CD4-positive, alpha-beta T cell (primary cell): ENCODE data around the gene ATRX. TPM values are rescaled to one million over a fixed set of nuclear protein-coding genes. Genes with fewer than 3 reads are reported as not detected.
A peak's percentile ranks its signal among the peaks of the same experiment; 100 is the strongest.
"Not testable (repeated sequence)": the region's sequence is repeated elsewhere in the genome, so short reads cannot be mapped to it uniquely, and the experiment has no call there.

Experiments
- ATAC-seq: fragments of 200-7000 bp; cut with Tn5 transposase; one replicate; pipeline ENCODE4 v1.10.0; 2022; ENCODE audit warnings: mild to moderate bottlenecking; ENCODE audit not compliant: poor library complexity
- CTCF ChIA-PET: fragments of 350-600 bp; sonication (Branson Sonifier 250); formaldehyde crosslinking; loops from one replicate; lab custom pipeline; 2021; ENCODE audit warnings: antibody characterized with exemption, inconsistent platforms; lab: Charles Lee
- POLR2A ChIA-PET: fragments of 350-600 bp; sonication (Branson Sonifier 250); formaldehyde crosslinking; loops from one replicate; lab custom pipeline; 2021; ENCODE audit warnings: antibody characterized with exemption, inconsistent platforms; lab: Charles Lee
- DNase-seq, 14 experiments: peaks; one replicate each; pipeline ENCODE4 v3.0.0-alpha.2; 2013 to 2020; ENCODE audit warnings: mixed read lengths in 2 of 14
- H3K27ac ChIP-seq, 2 donors: one replicate each; pipeline versions ENCODE4 v1.5.1 to v1.7.0; 2013; ENCODE audit warnings: low read length in 2 of 2, low read depth in 1 of 2, mild to moderate bottlenecking in 1 of 2
- H3K27me3 ChIP-seq, 2 experiments: 1 replicate in 1 of 2; 2 replicates in 1 of 2; pipeline versions ENCODE4 v1.6.1 to v1.7.0; 2013; ENCODE audit warnings: low read length in 2 of 2, control low read depth in 1 of 2, mild to moderate bottlenecking in 1 of 2, moderate library complexity in 1 of 2; ENCODE audit not compliant: insufficient read depth in 2 of 2, control insufficient read depth in 1 of 2
- H3K36me3 ChIP-seq: one replicate; pipeline ENCODE4 v1.6.1; 2013; ENCODE audit warnings: low read length, control low read depth; ENCODE audit not compliant: insufficient read depth
- H3K4me1 ChIP-seq: one replicate; pipeline ENCODE4 v1.6.1; 2013; ENCODE audit warnings: low read length, control low read depth; ENCODE audit not compliant: insufficient read depth
- H3K4me3 ChIP-seq: one replicate; pipeline ENCODE4 v1.5.1; 2013; ENCODE audit warnings: mild to moderate bottlenecking, low read length, moderate library complexity
- H3K9me3 ChIP-seq, 2 experiments: 1 replicate in 1 of 2; 2 replicates in 1 of 2; pipeline versions ENCODE4 v1.6.1 to v1.7.0; 2013; ENCODE audit warnings: low read length in 2 of 2, mild to moderate bottlenecking in 2 of 2, control low read depth in 1 of 2, moderate library complexity in 1 of 2; ENCODE audit not compliant: control insufficient read depth in 1 of 2, insufficient read depth in 1 of 2
- H3K27ac Mint-ChIP-seq: one replicate; pipeline ENCODE4 v1.8.0; 2020; ENCODE audit warnings: mixed read lengths
- H3K27me3 Mint-ChIP-seq: one replicate; pipeline ENCODE4 v1.8.0; 2021; ENCODE audit warnings: mixed read lengths
- H3K36me3 Mint-ChIP-seq: one replicate; pipeline ENCODE4 v1.8.0; 2021; ENCODE audit warnings: low read depth, mixed read lengths
- H3K4me1 Mint-ChIP-seq: one replicate; pipeline ENCODE4 v1.8.0; 2021; ENCODE audit warnings: low read depth, mixed read lengths
- H3K4me3 Mint-ChIP-seq: one replicate; pipeline ENCODE4 v1.8.0; 2020; ENCODE audit warnings: mild to moderate bottlenecking, mixed read lengths
- H3K9me3 Mint-ChIP-seq: one replicate; pipeline ENCODE4 v1.8.0; 2020; ENCODE audit warnings: mixed read lengths
- intact Hi-C, 2 experiments: fragments of 100-400 bp; cut with DNase I in 1 of 2; cut with micrococcal nuclease in 1 of 2; formaldehyde crosslinking; loops; one replicate each; pipeline versions ENCODE4 v1.15.1 to v1.9.0; 2023 to 2025; cut with DNase I, micrococcal nuclease
- polyA plus RNA-seq, 2 donors: library from polyadenylated mRNA; unstranded; fragments of 120-200 nt; gene quantifications; one replicate each; pipeline ENCODE4 v1.2.1, GENCODE V29; 2013
- total RNA-seq, 174 experiments: library from RNA in 2 of 174; stranded (reverse) in 2 of 174; gene quantifications; one replicate each; pipeline ENCODE4 v1.2.3 and lab custom pipeline; 2021 to 2026
- TF ChIP-seq, protein P1 (sequence below): fragments of 200-600 bp; IDR thresholded peaks from one replicate; pipeline ENCODE4 v1.8.0; 2022; ENCODE audit warnings: antibody characterized with exemption, mild to moderate bottlenecking

ATRX gene, protein sequence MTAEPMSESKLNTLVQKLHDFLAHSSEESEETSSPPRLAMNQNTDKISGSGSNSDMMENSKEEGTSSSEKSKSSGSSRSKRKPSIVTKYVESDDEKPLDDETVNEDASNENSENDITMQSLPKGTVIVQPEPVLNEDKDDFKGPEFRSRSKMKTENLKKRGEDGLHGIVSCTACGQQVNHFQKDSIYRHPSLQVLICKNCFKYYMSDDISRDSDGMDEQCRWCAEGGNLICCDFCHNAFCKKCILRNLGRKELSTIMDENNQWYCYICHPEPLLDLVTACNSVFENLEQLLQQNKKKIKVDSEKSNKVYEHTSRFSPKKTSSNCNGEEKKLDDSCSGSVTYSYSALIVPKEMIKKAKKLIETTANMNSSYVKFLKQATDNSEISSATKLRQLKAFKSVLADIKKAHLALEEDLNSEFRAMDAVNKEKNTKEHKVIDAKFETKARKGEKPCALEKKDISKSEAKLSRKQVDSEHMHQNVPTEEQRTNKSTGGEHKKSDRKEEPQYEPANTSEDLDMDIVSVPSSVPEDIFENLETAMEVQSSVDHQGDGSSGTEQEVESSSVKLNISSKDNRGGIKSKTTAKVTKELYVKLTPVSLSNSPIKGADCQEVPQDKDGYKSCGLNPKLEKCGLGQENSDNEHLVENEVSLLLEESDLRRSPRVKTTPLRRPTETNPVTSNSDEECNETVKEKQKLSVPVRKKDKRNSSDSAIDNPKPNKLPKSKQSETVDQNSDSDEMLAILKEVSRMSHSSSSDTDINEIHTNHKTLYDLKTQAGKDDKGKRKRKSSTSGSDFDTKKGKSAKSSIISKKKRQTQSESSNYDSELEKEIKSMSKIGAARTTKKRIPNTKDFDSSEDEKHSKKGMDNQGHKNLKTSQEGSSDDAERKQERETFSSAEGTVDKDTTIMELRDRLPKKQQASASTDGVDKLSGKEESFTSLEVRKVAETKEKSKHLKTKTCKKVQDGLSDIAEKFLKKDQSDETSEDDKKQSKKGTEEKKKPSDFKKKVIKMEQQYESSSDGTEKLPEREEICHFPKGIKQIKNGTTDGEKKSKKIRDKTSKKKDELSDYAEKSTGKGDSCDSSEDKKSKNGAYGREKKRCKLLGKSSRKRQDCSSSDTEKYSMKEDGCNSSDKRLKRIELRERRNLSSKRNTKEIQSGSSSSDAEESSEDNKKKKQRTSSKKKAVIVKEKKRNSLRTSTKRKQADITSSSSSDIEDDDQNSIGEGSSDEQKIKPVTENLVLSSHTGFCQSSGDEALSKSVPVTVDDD (N-terminal part only)
- 10 to 100 TPM; 72.7 to 79.5 TPM for total RNA-seq
- 49.9 TPM for polyA plus RNA-seq (2013, experiment 1 of 2)
- 67.0 TPM for polyA plus RNA-seq (2013, experiment 2 of 2)
- total RNA-seq (lab: John Stamatoyannopoulos, UW): 94.5 to 384 (median 199) reads per million in 172 experiments

GRCh38 chrX:77785486-77786364 lies at the start of gene ATRX:
Gene ATRX, minus strand, starts transcription at chrX:77786216. Its CDS starts 215 bp downstream, at chrX:77786001.
- peak; percentile 88 for ATAC-seq
- intact Hi-C loops: loop anchor here (5.0 to 10.0 kb wide), 4 partner anchors 51 to 319 kb away; partner anchors contain the start of genes COX7B (in 1 of the 2), MAGT1 (in 1 of the 2) and PGK1 (in 1 of the 2)
- ChIA-PET POLR2A (interaction anchor here (1.0 to 3.9 kb wide), 2 partner anchors 110 to 114 kb away, joined by 4 to 17 read pairs; partner anchors contain the start of genes COX7B and MAGT1), CTCF (no interaction called here)
- Mint-ChIP-seq H3K27me3 (no peaks in the 10 kb centered on the region), H3K36me3 (peaks cover 25% of the 10 kb centered on the region), H3K9me3 (no peaks in the 10 kb centered on the region), H3K4me1 (peaks cover 54% of the 10 kb centered on the region), H3K4me3 (peak within 1 kb of the TSS; percentile 99), H3K27ac (peak within 1 kb of the TSS; percentile 97)
- no peaks in the 10 kb centered on the region for H3K36me3 ChIP-seq
- H3K4me3 ChIP-seq: peak within 1 kb of the TSS; percentile 92
- H3K27me3 ChIP-seq: no peaks in the 10 kb centered on the region
- H3K27ac ChIP-seq: peak within 1 kb of the TSS; percentile 77 to 91
- DNase-seq: peak; percentile 53 to 91 (median 70)
- H3K4me1 ChIP-seq: peaks cover 25% of the 10 kb centered on the region
- TF ChIP-seq, protein P1, sequence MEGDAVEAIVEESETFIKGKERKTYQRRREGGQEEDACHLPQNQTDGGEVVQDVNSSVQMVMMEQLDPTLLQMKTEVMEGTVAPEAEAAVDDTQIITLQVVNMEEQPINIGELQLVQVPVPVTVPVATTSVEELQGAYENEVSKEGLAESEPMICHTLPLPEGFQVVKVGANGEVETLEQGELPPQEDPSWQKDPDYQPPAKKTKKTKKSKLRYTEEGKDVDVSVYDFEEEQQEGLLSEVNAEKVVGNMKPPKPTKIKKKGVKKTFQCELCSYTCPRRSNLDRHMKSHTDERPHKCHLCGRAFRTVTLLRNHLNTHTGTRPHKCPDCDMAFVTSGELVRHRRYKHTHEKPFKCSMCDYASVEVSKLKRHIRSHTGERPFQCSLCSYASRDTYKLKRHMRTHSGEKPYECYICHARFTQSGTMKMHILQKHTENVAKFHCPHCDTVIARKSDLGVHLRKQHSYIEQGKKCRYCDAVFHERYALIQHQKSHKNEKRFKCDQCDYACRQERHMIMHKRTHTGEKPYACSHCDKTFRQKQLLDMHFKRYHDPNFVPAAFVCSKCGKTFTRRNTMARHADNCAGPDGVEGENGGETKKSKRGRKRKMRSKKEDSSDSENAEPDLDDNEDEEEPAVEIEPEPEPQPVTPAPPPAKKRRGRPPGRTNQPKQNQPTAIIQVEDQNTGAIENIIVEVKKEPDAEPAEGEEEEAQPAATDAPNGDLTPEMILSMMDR: no peak
- no peaks in the 10 kb centered on the region for H3K9me3 ChIP-seq

GRCh38 chrX:77831544-77831943 lies 45.5 kb upstream of the ATRX start:
- H3K9me3 ChIP-seq, DNase-seq, H3K4me3 Mint-ChIP-seq, H3K27ac Mint-ChIP-seq, H3K4me3 ChIP-seq, H3K27me3 ChIP-seq, H3K4me1 Mint-ChIP-seq, POLR2A ChIA-PET, H3K27ac ChIP-seq, H3K9me3 Mint-ChIP-seq, ATAC-seq, intact Hi-C loops, H3K27me3 Mint-ChIP-seq, H3K4me1 ChIP-seq, CTCF ChIA-PET: not testable (repeated sequence)
- peaks cover 22% of the 10 kb centered on the region for H3K36me3 ChIP-seq
- peaks cover 42% of the 10 kb centered on the region for H3K36me3 Mint-ChIP-seq

DNA sequence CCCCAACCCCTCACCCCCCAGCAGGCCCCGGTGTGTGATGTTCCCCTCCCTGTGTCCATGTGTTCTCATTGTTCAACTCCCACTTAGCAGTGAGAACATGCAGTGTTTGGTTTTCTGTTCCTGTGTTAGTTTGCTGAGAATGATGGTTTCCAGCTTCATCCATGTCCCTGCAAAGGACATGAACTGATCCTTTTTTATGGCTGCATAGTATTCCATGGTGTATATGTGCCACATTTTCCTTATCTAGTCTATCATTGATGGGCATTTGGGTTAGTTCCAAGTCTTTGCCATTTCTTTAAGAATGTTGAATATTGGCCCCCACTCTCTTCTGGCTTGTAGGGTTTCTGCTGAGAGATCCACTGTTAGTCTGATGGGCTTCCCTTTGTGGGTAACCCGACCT lies 36.0 kb upstream of the ATRX start:
- H3K36me3 Mint-ChIP-seq: peaks cover 30% of the 10 kb centered on the region
- H3K4me1 ChIP-seq, H3K27ac ChIP-seq, intact Hi-C loops, POLR2A ChIA-PET, H3K27ac Mint-ChIP-seq, H3K4me3 ChIP-seq, ATAC-seq, H3K27me3 Mint-ChIP-seq, H3K4me3 Mint-ChIP-seq, CTCF ChIA-PET, H3K4me1 Mint-ChIP-seq, H3K9me3 ChIP-seq, H3K9me3 Mint-ChIP-seq, H3K27me3 ChIP-seq, DNase-seq: not testable (repeated sequence)
- H3K36me3 ChIP-seq: peaks cover 11% of the 10 kb centered on the region
